HG03469 (cell line): Measurements from ENCODE around the gene MEGF10.
"Not testable (repeated sequence)": the region's sequence is repeated elsewhere in the genome, so short reads cannot be mapped to it uniquely, and the experiment has no call there.

ENCODE experiments used
- ATAC-seq: cut with Tn5 transposase; IDR thresholded peaks from one replicate; pipeline ENCODE4 v1.9.1; 2021; ENCODE audit warnings: mild to moderate bottlenecking, moderate library complexity, moderate number of reproducible peaks; ENCODE audit not compliant: unreplicated experiment

MEGF10 gene

DNA sequence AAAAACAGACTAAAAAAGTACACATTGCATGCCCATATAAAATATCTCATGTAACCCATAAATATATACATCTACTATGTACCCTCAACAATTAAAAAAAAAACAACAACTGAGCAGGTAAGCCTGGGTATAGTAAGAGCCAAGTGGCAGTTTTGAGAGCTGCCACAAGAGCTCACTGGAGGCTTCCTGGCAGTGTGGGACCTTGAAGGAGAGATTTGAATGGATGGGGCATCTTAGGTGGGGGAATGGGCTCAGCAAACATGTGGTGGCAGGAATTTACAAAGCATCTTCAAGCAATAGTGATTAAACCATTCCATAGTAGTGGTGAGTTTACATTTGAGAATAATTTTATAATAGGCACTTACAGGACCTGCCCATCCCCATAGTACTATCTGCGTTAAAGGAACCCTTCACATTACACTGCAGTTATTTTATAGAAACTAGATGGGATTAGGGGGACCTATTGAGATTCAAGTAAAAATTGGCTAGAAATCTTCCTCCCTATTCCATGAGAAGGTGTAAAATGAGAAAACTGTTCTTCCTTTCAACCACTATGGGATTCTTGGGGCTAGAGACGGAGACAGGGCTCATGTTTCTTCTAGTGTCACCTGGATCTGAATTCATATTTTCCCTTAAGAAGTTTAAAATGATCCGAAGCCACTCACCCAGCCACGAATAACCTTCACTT lies 6.9 kb downstream of the MEGF10 start:
- ATAC-seq, result no peak

DNA sequence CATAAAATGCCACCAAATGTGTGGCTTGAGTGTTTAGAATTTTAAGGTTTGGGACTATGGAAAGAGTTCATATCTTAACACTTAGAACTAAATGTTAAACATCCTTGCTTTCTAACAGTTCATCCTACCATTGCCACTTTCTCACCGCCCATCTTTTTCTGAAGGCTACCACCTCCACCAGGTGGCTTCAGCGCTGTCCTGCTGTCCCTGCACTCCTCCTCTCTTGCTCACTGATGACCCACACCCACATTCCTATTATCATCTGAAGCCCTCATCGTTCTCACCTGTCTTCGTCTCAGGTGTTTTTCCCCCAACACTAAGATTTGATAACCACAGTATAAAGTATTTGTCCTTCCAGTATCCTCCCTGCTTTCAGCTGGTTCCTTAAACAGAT lies 7.4 kb downstream of the MEGF10 start:
- no peak for ATAC-seq

DNA sequence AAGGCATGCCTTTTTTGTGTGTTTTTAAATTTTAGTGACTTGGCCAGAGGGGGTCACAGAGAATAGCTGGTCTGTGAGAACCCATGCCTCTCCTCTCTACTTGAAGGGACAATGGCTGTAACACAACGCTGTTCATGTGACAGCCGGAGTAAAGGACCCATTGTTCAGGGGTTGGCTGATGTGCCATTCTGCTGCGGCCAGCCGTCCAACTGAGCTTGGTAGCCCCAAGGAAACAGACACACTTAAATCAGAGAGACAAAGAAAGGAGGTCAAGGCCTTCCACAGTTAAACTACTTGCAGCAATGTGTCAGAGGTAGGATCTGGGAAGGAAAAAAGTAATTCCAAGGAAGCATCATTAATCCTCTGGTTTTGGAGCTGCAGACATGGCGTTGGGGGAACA lies 8.1 kb downstream of the MEGF10 start:
- no peak for ATAC-seq

DNA sequence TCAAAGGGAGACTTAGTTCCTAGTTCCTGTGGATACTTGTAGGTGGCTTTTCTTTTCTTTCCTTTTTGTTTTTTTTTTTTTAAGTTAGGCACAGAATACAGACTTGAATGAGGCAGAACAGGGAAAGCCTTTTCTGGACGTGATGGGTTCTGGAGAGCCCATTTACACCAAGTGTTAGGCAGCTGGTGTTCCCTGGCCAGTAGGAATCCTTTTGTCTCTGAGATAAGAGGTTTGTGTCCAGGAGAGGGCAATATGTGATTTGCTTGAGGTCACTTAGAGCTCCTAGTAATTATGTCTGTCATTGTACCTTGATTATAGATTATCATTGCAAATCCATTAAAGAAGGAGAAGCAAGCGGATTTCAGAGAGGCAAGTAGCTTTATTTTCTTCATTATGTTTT lies 9.1 kb downstream of the MEGF10 start:
- ATAC-seq, result no peak

DNA sequence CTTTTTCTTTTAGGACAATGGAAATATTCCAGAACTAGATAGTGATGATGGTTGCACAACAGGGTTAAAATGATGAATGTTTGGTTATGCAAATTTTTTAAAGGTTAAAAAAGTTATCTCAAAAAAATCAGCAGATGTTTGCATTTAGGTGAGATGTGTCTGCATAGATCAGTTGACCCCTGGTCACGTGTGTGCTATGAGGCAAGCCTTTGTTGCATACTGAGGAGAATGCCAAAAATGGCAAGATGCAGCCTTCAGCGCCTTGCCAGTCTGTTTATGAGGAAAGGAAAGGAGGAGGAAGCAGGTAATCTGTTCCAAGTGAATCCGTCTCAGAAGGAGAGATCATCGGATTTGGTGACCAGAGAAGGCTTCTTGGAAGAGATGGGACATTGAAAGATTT lies 11.9 kb downstream of the MEGF10 start:
- no peak for ATAC-seq

DNA sequence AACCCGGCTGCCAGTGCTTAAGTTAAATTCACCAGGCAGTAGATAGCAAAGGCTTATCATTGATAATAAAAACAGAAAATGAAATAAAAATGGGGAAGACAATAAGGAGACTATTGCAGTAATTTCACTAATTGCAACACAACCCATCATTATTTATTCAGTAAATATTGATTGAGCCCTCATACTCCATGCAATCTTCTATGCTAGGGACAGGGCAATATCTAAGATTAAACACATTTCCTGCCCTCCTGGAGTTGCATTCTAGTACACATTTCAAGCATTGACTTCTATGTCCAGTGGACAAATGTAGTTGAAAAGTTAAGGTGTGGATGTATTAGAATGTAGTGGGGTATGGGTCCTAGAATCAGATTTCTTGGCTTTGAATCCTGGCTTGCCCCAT lies 12.8 kb downstream of the MEGF10 start:
- ATAC-seq, result no peak

DNA sequence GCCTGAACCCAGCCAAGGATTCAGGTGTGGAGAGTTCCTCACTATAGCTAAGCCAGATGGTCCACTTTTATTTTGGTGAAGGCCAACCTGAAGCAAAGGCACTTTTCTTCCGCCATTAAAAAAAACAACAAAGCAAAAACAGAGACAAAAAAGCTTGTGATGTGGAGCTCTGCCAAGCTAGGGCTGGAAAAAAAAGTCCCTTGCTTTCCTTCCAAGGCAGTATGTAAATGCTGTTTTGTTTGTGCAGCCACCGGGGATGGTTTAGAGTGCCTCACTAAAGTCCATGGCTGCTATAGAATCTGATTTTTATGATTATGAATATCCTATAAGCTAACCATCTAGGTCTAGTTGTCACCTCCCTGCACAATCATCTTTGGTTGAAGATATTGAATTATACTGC lies 14.9 kb downstream of the MEGF10 start:
- ATAC-seq, result no peak

DNA sequence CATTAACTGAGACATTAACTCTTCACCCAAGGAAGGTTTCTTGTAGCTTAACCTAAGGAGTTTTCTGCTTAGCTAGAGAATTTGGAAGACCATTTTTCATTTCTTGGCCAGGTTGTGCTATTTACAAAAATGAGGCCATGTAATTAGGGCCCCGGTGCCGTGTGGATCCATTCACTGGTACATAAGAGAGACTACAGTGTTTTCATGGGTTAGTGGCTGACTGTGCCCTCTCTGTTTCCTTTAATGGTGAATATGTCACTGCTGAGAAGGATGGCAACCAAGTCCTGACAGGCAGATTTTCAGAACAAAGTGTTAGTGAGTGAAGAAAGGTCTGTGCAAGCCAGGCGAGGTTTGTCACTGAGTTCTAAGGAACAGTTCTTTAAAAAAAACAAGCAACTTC lies 15.4 kb downstream of the MEGF10 start:
- no peak for ATAC-seq

DNA sequence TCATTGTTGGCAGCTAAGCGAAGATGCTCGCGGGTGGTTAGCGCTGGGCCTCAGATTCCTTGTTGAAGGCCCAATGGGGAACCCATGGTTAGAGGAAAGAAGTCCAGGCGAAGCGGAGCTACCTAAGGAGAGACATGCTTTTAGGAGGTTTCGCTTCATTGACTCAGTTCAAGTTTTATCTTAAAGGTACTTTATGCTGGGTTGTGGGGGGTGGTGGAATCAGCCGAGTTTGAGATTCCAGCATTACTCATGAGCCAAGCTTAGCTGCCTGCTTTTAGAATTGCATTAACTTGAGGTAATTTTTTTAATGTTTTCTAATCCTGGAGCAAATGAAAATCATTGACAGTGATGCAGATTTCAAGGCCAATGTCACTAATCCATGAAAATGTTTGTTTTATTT lies 16.1 kb downstream of the MEGF10 start:
- ATAC-seq, result no peak

DNA sequence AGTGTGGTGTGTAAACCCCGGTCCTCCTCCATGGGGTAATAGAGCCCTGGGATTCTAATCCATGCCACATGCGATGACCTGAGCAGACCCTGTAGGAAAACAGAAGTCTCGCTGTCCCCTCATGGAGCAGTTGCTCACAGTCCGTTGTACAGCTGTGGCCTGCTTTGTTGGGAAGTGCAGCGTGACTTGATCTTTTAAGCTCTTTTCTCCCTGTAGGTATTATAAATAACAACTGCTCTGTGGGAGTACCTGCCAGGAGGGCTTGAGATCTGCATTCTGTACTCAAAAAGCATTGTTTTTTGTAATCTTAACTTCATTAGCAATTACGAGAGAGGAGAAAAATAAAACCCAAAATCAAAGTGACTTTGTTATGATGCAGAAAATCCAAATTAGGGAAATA lies 17.3 kb downstream of the MEGF10 start:
- no peak for ATAC-seq

DNA sequence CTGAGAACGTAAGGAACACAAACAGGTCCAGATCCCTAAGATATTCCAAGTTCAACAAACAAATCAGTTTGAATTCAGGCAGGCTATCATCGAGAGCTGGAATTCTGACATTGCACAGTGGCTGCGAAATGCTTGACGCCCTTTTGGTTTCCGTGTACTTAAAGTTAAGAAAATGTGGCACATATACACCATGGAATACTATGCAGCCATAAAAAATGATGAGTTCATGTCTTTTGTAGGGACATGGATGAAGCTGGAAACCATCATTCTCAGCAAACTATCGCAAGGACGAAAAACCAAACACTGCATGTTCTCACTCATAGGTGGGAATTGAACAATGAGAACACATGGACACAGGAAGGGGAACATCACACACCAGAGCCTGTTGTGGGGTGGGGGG lies 17.7 kb downstream of the MEGF10 start:
- ATAC-seq, result not testable (repeated sequence)

DNA sequence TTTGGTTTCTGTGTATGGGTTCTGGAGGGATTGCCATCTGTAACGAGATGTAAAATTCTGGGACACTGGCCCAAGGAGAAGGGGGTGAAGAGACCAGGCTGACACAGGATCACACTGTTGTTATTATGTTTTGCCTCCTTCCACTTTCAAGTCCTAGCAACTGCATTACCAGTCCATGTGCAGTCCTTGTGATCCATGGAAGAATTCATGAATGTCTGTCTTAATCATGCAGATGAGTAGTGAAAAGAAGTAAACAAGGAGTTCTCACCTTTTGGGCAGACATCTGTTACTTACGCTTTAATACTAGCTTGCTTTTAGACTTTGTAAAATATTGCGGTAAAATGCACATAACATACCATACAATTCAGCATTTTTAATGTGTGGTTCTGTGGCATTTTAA lies 18.3 kb downstream of the MEGF10 start:
- ATAC-seq, result no peak

DNA sequence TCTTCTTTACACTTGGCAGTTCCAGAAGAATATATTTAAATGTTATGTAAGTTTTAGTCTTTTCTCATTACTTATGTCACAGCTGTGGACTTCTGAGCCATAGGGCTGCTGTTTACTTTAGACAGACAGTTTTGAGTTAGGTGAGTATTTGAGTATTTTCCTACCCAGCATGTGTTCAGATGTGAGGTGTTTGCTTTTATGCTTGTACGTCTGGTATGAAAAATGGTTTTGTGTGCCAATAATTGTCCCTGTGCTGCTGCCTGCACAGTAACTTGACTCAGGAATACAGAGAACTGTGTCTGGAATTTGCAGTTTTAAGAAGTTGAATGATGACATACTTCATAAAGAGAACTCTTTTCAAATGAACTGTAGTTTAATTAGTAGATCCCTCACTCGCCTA lies 20.8 kb downstream of the MEGF10 start:
- ATAC-seq, result no peak

DNA sequence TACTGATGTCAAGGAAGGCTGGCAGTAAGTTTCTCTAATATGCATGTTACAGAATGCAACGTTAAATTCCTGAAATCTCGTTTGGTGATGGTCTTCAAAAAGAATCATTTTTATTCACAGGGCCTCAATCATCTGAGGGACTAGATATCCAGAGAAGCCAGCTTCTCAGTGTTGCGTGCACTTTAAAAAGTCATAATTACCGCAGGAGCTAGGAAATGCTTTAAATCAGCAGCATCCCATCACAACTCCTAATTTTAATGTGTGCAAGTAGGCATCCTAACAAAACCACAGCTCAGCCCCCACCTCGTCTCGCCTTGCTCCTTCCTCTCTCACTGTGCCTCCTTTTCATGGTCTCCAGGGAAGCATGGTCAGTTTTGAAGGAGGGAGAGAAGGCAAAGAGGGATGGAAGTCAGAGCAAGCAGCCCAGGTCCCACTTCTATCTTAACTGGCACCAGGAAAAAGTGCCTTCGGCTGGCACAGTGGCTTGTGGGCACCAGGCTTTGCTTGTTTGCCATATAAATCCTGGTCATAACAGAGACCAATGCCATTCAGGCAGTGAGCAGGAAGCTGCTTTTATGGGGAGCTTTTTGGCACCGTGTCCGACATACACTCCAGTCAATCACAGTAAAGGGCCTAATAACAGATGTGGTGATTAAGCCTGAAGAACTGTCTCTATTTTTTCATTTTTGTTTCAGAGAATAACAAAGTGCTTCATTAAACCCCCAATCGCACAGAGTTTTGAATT lies 21.4 kb downstream of the MEGF10 start:
- ATAC-seq, result no peak

DNA sequence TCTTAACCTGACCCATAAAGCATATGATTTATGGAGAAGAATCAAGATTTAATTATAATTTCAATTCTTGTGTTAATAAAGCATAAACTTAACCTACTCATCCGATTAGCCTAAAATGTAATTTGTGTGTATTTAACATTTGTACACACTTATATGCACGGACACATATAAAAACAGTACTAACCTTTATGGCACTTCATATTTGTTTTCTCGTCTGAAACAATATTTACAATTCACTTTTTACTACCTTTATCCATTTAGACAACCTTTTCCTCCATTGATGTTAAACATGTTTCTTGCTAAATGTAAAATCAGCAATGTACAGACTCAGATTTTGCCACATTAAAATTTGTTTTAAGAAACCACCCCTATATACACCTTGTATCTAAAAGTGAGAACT lies 22.8 kb downstream of the MEGF10 start:
- ATAC-seq, result no peak

DNA sequence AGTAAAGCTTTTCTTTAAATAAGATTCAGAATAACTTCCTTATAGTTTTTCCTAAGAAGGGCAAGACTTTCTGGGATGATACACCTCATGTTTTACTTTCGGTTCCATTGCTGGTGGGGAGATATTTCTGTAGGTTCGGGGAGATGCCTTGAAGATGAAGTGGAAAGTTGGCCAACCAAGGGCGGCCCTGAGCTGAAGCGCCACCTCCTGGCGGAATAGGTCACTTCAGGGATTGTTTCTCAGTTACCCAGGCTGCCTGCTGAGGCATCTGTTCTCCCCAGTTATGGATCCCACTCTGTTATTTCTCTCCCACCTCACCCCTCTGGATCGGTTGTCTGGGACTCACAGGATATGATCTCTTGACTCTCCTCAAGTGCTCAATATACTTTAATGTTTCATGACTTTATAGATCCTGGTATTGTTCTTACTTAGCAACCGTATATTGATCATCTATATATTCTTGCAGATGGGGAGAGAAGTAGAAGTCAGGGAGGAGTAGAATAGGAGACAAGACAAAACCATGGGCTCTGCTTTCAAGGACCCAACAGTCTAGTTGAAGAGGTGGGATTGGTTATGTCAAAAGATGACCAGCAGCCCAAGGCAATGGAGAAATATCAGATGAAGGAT lies 23.4 kb downstream of the MEGF10 start:
- peak; percentile 91 for ATAC-seq

DNA sequence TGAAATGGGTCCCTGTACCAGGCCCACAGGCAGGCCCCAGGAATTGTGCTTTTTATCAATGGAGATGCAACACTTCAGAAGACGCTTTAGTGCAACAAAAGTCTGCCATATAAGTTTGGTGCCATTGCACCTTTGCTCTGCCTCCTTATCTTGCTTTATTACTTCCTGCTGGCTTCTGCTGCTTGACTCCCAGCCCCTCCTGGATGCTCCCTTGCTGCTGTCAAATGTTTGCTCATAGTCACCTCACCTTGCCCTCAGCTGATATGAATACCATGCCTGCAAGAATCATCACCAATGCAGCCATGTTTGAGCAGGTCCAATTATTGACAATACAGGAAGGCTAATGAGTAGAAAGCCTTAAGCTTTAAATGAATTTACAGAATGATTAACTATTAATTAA lies 25.4 kb downstream of the MEGF10 start:
- no peak for ATAC-seq

DNA sequence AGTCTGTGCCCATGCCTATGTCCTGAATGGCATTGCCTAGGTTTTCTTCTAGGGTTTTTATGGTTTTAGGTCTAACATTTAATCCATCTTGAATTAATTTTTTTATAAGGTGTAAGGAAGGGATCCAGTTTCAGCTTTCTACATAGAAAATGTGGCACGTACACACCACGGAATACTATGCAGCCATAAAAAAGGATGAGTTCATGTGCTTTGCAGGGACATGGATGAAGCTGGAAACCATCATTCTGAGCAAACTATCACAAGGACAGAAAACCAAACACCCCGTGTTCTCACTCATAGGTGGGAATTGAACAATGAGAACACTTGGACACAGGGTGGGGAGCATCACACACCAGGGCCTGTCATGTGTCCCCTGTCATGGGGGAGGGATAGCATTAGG lies 26.8 kb downstream of the MEGF10 start:
- ATAC-seq, result not testable (repeated sequence)

DNA sequence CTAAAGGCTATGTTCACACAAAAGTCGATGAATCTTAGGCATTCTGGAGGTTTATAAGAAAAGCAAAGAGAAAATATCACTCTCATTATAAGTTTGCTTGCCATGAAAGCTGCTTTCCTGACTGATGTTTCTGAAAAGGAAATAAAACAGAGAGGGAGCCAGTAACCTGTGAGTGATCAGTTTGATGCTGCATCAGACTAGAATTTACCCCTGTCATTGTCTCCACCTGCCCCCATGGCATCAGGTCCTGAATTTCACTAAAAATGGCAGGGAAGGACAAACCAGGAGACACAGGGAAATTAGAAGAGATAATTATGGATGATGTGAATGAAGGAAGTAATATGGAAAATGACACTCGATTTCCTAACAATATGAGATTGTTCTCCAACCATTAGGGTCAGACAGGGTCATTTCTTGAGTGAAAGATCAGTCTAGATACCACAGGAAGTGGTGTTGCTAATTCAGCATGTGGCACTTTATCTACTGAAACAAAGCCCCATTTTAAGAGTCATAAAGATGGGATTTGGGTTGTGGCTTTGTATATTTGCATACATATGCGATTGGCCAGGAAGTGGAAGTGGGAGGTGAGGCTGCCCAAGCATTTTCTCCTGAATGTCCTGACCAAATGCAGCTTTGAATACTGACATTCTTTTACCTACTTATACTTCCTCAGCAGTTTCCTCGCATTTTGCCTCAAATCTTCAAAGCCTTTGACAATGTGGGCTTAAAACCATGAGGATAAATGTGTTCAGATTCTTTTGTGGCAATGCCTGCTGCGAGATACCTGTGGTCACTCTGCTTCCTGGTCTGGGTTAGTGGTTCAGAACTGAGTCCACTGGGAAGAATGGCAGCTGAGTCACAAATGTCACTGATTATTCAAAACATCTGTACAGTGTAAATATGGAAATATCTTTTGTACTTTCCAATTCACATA lies 29.7 kb downstream of the MEGF10 start:
- ATAC-seq, result peak; percentile 98

DNA sequence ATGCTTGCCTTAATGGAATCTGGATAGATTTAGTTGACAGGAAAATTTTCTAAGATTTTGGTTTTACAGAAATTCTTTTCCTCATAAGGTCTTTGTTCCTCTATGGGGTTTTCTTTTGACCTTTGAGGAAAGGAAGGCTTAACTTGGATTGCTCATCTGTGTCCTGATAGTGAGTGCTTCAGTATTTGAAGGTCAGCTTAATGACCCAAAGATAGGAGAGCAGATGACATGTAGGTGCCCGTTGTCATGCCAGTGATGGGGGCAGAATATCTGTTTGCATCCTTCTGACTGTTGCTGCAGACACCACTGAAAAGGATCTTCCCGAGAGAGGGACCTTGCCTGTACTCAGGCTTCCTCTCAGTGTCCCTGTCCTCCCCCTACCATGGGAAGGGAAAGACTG lies 30.9 kb downstream of the MEGF10 start:
- no peak for ATAC-seq

DNA sequence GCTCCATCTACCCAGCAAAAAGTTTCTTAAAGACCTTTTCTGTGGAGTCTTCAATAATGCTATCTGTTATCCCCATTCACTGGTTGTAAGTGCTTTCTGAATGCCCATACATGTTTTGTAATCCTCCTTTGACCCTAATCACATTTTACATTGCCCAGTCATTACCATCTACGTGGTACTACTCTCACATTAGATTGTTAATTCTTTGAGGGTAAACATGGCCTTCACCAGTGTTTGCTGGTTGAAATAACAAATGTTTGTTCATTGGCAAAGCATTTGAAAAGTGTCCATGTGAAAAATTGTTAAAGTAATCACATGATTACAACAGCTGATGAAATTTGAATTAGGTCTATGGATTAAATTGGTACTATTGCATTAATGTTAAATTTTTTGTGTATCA lies 31.8 kb downstream of the MEGF10 start:
- no peak for ATAC-seq
